HG03045 (cell line): ENCODE data around the gene TPSAB1.
"Not testable (repeated sequence)": the region's sequence is repeated elsewhere in the genome, so short reads cannot be mapped to it uniquely, and the experiment has no call there.

ENCODE experiments used
- ATAC-seq: cut with Tn5 transposase; IDR thresholded peaks from one replicate; pipeline ENCODE4 v1.9.1; 2021; ENCODE audit warnings: mild to moderate bottlenecking, moderate library complexity; ENCODE audit not compliant: unreplicated experiment

TPSAB1 gene

DNA sequence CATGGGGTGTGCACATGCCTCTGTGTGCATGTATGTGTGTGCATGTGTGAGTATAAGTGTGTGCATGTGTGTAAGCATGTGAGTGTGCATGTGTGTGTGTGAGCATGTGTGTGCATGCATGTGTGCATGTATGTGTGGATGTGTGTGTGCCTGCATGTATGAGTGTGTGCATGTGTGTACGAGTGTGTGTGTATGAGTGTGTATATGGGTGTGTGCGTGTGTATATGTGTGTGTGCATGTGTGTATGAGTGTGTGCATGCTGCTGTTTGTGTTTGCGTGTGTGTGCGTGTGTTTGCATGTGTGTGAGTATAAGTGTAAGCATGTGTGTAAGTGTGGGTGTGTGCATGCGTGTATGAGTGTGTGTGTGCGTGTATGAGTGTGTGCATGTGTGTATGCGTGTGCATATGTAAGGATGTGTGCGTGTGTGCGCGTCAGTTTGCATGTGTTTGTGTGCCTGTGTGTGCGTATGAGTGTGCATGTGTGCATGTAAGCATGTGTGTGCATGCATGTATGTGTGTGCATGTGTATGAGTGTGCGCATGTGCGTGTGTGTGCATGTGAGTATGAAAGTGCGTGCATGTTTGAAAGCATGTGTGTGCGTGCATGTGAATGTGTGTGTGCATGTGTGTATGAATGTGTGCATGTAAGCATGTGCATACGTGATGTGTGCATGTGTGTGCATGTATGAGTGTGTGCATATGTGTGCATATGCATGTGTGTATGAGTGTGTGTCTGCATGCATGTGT, 24.0 kb downstream of the TPSAB1 start:
- ATAC-seq, result no peak

GRCh38 chr16:1265090-1265630, 24.7 kb downstream of the TPSAB1 start:
- ATAC-seq, result no peak

- no peak for ATAC-seq
These were observed 25.3 kb downstream of the TPSAB1 start for GRCh38 chr16:1265826-1266225.

- not testable (repeated sequence) for ATAC-seq
These were observed 28.9 kb downstream of the TPSAB1 start for GRCh38 chr16:1269418-1269817.

DNA sequence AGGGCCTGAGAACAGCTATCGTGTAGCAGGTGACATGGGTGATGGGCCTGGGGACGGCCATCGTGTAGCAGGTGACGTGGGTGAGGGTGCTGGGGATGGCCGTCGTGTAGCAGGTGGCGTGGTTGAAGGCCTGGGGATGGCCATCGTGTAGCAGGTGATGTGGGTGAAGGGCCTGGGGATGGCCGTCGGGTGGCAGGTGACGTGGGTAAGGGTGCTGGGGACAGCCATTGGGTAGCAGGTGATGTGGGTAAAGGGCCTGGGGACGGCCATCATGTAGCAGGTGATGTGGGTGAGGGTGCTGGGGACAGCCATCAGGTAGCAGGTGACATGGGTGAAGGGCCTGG, 30.8 kb downstream of the TPSAB1 start:
- no peak for ATAC-seq

- ATAC-seq, result not testable (repeated sequence)
These were observed 31.4 kb downstream of the TPSAB1 start for GRCh38 chr16:1271724-1272413.

DNA sequence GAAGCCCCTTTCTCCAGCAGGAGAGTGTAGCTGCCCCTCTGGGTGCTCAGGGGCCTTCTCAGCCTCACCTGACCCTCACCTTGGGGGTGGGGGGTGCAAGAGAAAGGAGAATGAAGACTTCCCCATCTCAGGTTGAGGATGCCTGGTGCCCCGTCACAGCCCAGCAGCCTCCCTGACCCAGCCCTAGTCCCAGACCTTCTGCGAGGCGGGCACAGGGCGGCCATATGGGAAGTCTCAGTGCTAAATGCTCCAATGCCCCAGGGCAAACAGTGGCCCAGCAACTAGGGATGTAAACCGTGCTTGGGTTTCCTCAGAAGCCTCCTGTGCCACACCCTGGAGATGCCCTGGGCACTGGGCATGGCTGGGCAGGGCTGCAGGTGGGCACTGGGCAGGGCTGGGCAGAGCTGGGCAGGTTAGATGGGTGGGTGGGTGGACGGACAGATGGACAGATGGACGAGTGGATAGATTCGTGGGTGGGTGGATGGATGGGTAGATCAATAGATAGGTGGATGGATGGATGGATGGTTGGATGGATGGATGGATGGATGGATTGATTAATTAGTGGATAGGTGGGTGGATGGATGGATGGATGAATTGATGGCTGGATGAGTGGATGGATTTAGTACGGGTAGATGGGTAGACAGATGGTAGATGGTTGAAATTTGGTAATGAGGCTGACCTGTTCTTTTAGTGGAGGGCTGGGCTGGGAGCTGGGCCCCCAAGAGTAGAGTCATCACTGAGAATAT, 32.1 kb downstream of the TPSAB1 start:
- no peak for ATAC-seq

DNA sequence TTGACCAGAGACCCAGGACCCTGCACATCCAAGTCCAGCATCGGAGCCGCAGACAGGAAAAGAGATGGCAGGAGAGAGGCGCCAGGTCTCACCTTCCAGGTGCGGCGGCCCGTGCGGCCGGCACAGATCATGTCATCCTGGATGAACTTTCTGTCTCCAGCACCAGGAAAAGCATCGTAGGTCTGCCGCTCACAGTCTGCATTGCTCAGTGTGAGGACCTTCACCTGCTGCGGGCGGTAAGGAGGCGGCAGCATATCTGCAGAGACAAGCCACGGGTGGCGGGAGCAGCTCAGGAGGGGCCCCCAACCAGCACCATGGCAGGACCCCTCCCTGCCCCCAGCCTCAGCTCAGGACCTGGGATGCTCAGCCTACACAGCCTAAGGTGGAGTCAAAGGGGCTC, 33.3 kb downstream of the TPSAB1 start:
- no peak for ATAC-seq

- ATAC-seq, result no peak
These were observed 34.3 kb downstream of the TPSAB1 start for GRCh38 chr16:1274767-1275166.

- ATAC-seq, result no peak
These were observed 35.5 kb downstream of the TPSAB1 start for GRCh38 chr16:1275791-1276579.

GRCh38 chr16:1276580-1276878, 36.0 kb downstream of the TPSAB1 start:
- no peak for ATAC-seq

DNA sequence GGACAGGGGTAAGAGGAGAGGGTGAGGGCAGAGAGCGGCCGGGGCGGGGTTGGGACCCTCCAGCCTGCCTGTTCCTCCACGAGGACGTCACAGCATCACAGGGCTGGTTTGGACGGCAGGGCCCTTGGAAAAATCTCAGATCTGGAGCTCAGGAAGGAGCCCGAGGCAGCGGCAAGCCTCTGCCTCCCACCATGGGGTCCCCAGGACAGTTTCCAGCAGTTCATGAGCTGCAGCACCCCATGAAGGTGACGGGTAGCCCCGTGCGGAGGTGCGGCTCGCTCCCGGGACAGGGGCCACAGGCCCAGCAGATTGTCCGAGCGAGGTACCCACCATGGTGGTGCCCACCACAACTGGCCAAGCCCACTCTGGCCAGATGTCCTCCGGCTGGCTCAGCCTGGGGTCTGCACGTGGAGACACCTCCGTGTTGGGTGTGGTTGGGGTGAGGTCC, 36.7 kb downstream of the TPSAB1 start:
- ATAC-seq, result no peak

GRCh38 chr16:1277617-1278282, 37.2 kb downstream of the TPSAB1 start:
- no peak for ATAC-seq

- no peak for ATAC-seq
These were observed 38.0 kb downstream of the TPSAB1 start for GRCh38 chr16:1278477-1278876.

DNA sequence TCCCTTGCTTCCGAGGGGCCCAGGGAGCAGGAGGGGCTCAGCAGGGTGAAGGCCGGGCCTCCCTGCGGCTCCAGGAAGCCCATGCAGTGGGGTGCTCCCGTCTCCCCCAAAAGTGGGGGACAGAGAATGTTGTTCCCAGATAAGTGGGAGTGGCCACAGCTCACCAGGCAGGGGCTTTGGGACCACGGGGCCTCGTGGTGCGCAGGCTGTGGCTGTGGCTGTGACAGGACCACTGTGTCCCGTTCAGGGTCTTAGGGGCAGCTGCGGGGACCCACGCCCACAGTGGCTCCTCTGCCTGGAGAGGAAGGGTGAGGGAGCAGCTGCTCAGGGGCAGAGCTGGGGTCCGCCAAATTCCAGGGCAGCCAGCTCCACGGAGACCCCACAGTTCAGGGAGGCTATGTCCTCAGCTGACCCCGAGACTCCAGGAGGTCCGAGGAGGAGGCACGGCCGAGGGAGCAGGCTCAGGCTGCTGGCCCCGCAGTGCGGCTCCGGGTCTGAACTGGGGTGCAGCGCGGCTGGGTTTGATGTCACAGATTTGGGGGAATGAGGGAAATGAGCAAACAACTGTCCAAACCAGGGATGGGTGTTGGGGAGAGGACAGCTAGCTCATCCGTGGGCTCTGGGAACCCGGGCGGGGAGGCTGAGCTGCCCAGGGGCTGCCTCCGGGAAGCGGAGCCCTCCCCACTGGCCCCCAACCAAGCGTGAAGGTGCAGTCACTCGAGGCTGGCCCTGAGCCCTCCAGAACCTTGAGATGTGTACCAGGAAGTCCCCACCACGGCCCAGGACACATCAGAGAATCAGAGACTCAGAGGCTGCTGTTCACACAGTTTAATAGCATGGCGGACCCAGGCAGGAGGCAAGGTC, 38.8 kb downstream of the TPSAB1 start:
- ATAC-seq, result no peak

DNA sequence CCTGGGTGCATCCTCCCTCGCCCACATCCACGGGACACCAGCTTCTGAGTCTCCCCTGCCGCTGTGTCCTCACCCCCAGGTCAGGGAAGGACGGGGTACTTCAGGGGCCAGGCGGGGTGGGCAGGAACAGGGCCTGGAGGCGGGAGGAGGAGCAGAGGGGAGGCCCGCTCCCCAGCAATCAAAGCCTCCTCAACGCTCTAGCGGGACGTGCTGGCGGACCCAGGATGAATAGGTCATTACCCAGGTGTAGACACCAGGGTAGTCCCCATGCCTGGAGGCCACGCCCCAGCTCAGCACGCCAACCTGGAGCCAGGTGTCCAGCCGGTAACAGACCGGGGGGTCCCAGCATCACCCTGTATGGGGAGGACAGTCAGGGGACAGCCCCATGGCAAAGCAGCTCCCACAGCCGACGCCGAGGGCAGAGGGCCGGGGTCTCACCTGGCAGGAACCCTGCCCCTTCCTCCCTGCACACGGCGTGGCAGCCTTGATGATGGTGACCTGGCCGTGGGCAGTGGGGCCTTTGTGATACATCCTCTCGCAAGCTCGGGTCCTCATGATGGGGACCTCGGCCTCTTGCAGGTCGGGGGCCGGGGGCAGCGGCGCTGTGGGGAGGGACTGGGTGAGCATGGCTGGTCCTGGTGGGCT, 39.6 kb downstream of the TPSAB1 start:
- no peak for ATAC-seq

DNA sequence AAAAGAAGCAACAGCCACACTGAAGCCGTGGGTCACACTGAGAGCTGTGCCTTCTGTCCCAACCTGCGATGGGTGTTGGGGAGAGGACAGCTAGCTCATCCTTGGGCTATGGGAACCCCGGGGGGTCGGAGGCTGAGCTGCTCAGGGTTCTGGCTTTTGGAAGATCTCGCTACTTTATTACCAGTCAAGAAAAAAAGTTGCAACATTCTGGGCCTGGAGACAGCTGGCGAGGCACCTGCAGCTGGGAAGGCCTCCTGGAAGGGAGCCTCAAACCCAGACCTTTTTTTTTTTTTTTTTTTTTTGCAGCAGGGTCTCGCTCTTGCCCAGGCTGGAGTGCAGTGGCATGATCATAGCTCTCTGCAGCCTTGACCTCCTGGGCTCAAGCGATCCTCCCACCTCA, 40.3 kb downstream of the TPSAB1 start:
- ATAC-seq, result no peak

- ATAC-seq, result no peak
These were observed 41.0 kb downstream of the TPSAB1 start for GRCh38 chr16:1281517-1281916.
